Kidney epithelial cell (primary cell): ENCODE results near the gene CRYBB1. TPM values are rescaled to one million over a fixed set of nuclear protein-coding genes. Genes with fewer than 3 reads are reported as not detected.

Experiments
- DNase-seq: peaks from one replicate; pipeline ENCODE4 v3.0.0-alpha.2; 2010; ENCODE audit warnings: low read depth
- H3K27me3 ChIP-seq: 2 replicates; pipeline ENCODE4 v1.6.0; 2011; ENCODE audit warnings: low read length; ENCODE audit not compliant: control insufficient read depth, insufficient read depth
- H3K36me3 ChIP-seq: 2 replicates; pipeline ENCODE4 v1.5.1; 2011; ENCODE audit warnings: low read length; ENCODE audit not compliant: control insufficient read depth, insufficient read depth
- H3K4me3 ChIP-seq: 2 replicates; pipeline ENCODE4 v1.5.1; 2011; ENCODE audit warnings: low read depth, mild to moderate bottlenecking, control low read depth, low read length
- CTCF ChIP-seq: IDR thresholded peaks from 2 replicates; pipeline ENCODE4 v1.5.1; 2011; ENCODE audit warnings: mild to moderate bottlenecking, moderate library complexity, low read length, control low read depth, inconsistent platforms; ENCODE audit not compliant: insufficient read depth, poor library complexity, severe bottlenecking
- total RNA-seq: library from RNA; depleted of rRNA; stranded (reverse); fragments of >200 nt; gene quantifications from 2 replicates; pipeline ENCODE4 v1.2.3, GENCODE V29; 2015

Gene CRYBB1
- total RNA-seq, result not detected in 2 replicates

- Histone ChIP-seq H3K27me3 (peaks cover 41% of the 10 kb centered on the region), H3K4me3 (no peak within 1 kb of the TSS), H3K36me3 (no peaks in the 10 kb centered on the region)
- DNase-seq, result no peak
- TF ChIP-seq CTCF, result no peak
These were observed at the start of gene CRYBB1 for GRCh38 chr22:26617271-26618199. Gene CRYBB1 (minus strand): TSS chr22:26618027. CDS start chr22:26616319, 1,708 bp downstream.

GRCh38 chr22:26667140-26667539, 49.3 kb upstream of the CRYBB1 start:
- no peak for DNase-seq
- no peak overlapping the region for H3K4me3 ChIP-seq
- H3K27me3 ChIP-seq, result no peaks in the 10 kb centered on the region
- no peaks in the 10 kb centered on the region for H3K36me3 ChIP-seq
- no peak for TF ChIP-seq CTCF

GRCh38 chr22:26665813-26666231, 48.0 kb upstream of the CRYBB1 start:
- Histone ChIP-seq H3K36me3 (no peaks in the 10 kb centered on the region), H3K27me3 (no peaks in the 10 kb centered on the region), H3K4me3 (no peak overlapping the region)
- DNase-seq, result no peak
- TF ChIP-seq CTCF, result no peak

- TF ChIP-seq CTCF, result no peak
- no peak for DNase-seq
- Histone ChIP-seq H3K36me3 (no peaks in the 10 kb centered on the region), H3K27me3 (peaks cover 1% of the 10 kb centered on the region), H3K4me3 (no peak overlapping the region)
These were observed 45.6 kb upstream of the CRYBB1 start for GRCh38 chr22:26663374-26663923.

- H3K4me3 ChIP-seq, result no peak overlapping the region
- TF ChIP-seq CTCF, result no peak
- H3K27me3 ChIP-seq, result peaks cover 14% of the 10 kb centered on the region
- DNase-seq, result no peak
- H3K36me3 ChIP-seq, result no peaks in the 10 kb centered on the region
These were observed 44.3 kb upstream of the CRYBB1 start for GRCh38 chr22:26662160-26662559.
